ENCODE results near the gene CENPW.

CENPW gene

DNA sequence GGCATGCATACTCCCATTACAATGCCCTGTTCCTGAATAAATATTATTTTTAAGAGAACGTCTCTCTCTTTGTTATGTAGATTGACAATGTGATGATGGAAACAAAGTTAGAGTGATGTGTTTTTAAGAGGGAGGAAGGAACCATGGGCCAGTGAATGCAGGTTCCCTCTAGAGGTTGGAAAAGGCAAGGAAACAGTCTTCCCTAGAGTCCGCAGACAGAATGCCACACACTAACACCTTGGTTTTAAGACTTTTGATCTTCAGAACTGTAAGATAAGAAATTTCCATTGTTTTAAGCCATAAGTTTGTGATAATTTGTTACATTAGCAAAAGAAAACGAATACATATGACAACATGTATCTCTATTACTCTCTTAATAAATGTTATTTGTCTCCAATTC lies 4.7 kb upstream of the CENPW start:
- Mint-ChIP-seq H3K27ac (no peak overlapping the region), H3K27me3 (ENCODE audit: low read depth) (no peaks in the 10 kb centered on the region), H3K4me1 (no peaks in the 10 kb centered on the region), H3K36me3 (ENCODE audit: low read depth) (no peaks in the 10 kb centered on the region), H3K4me3 (no peak overlapping the region), H3K9me3 (no peaks in the 10 kb centered on the region)
- TF ChIP-seq, protein P1, sequence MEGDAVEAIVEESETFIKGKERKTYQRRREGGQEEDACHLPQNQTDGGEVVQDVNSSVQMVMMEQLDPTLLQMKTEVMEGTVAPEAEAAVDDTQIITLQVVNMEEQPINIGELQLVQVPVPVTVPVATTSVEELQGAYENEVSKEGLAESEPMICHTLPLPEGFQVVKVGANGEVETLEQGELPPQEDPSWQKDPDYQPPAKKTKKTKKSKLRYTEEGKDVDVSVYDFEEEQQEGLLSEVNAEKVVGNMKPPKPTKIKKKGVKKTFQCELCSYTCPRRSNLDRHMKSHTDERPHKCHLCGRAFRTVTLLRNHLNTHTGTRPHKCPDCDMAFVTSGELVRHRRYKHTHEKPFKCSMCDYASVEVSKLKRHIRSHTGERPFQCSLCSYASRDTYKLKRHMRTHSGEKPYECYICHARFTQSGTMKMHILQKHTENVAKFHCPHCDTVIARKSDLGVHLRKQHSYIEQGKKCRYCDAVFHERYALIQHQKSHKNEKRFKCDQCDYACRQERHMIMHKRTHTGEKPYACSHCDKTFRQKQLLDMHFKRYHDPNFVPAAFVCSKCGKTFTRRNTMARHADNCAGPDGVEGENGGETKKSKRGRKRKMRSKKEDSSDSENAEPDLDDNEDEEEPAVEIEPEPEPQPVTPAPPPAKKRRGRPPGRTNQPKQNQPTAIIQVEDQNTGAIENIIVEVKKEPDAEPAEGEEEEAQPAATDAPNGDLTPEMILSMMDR (IDR thresholded peaks at IDR 0.05; ENCODE audit: unreplicated experiment in 3 of 3) = no peak

DNA sequence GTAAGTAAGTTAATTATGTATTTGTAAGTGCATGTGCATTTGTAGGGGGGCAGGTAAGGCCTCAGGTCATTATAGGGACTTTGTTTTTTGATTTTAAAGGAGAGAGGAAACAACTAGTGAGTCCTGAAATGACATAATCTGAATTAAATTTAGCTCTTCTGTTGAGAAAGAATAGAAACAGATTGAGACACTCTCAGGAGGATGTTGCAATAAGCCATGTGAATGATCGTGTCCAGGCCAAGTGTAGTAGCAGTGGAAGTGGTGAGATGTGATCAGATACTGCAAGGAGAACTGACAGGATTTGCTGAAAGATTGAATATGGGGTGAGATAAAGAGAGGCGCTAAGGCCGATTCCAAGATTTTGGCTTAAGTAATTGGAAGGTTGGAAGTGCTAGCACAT lies 2.6 kb upstream of the CENPW start:
- H3K27ac Mint-ChIP-seq = no peak overlapping the region
- TF ChIP-seq, protein P1 (IDR thresholded peaks at IDR 0.05; ENCODE audit: unreplicated experiment in 3 of 3) = no peak
- no peaks in the 10 kb centered on the region for H3K9me3 Mint-ChIP-seq
- H3K36me3 Mint-ChIP-seq (ENCODE audit: low read depth) = no peaks in the 10 kb centered on the region
- peaks cover 16% of the 10 kb centered on the region for H3K4me1 Mint-ChIP-seq
- H3K27me3 Mint-ChIP-seq (ENCODE audit: low read depth) = no peaks in the 10 kb centered on the region
- no peak overlapping the region for H3K4me3 Mint-ChIP-seq

DNA sequence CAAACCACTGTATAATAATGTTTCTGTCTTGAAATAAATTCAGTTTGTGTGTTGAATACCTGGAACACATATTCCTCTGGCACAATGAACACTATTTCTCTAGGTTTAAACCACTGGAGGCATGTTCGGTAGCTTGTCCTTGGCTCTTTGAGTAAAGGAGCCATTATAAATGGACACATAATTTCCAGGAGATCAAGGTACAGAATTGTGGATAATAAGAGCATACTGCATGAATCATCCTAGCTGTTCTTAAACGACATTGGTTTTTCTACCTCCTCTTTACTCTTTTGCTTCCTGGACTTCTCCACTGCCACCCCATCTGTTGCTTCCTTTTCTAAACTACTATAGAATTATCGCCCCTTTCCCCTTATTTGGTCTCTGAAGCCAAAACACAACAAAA lies 1.2 kb downstream of the CENPW start:
- H3K4me1 Mint-ChIP-seq = peaks cover 27% of the 10 kb centered on the region
- no peaks in the 10 kb centered on the region for H3K9me3 Mint-ChIP-seq
- TF ChIP-seq, protein P1 (IDR thresholded peaks at IDR 0.05; ENCODE audit: unreplicated experiment in 3 of 3) = no peak
- H3K4me3 Mint-ChIP-seq = no peak overlapping the region
- H3K27ac Mint-ChIP-seq = peak overlapping the region in 1 of 3 experiments; percentile 46
- H3K27me3 Mint-ChIP-seq (ENCODE audit: low read depth) = no peaks in the 10 kb centered on the region
- H3K36me3 Mint-ChIP-seq (ENCODE audit: low read depth) = no peaks in the 10 kb centered on the region

DNA sequence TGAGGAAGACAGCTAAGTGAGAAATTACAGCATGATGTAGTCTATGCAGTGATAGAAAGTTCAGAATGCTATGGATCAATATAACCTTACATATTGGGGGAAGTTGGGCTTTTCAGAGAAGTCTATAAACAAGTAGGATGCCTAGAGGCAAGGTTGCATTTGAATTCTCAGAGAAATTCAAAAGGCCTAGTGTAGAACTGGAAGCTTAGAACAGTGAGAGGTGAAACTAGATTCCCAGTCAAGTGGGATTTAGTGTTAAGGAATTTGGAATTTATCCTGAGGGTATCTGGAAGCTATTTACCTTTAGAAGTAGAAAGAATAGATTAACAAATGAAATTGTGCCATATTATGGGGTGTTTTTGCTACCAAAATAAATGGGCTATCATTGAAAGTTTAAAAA lies 4.3 kb downstream of the CENPW start:
- no peaks in the 10 kb centered on the region for H3K27me3 Mint-ChIP-seq (ENCODE audit: low read depth)
- H3K36me3 Mint-ChIP-seq (ENCODE audit: low read depth) = no peaks in the 10 kb centered on the region
- no peak overlapping the region for H3K27ac Mint-ChIP-seq
- H3K4me3 Mint-ChIP-seq = peak overlapping the region in 1 of 3 experiments; percentile 53
- peaks cover 27% of the 10 kb centered on the region for H3K4me1 Mint-ChIP-seq
- H3K9me3 Mint-ChIP-seq = no peaks in the 10 kb centered on the region
- TF ChIP-seq, protein P1 (IDR thresholded peaks at IDR 0.05; ENCODE audit: unreplicated experiment in 3 of 3) = no peak

DNA sequence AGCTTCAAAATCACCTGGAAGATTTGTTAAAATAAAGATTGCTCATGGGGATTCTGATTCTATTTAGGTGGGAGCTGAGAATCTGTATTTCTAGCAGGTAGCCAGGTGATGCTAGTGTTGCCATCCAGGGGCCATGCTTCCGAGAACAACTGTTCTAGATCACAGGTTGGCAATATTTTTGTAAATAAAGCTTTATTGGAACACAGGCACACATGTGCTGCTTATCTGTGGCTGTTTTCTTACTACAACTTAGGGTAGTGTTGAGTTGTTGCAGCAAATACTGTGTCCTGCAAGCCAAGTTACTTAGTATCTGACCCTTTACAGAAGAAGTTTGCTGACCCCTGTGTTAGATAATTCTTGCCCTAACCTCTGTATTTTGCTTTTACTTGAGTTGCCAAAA lies 12.0 kb downstream of the CENPW start:
- peaks cover 36% of the 10 kb centered on the region for H3K36me3 Mint-ChIP-seq (ENCODE audit: low read depth)
- peaks cover 14% of the 10 kb centered on the region for H3K9me3 Mint-ChIP-seq
- TF ChIP-seq, protein P1 (IDR thresholded peaks at IDR 0.05; ENCODE audit: unreplicated experiment in 3 of 3) = no peak
- H3K4me1 Mint-ChIP-seq = no peaks in the 10 kb centered on the region
- no peak overlapping the region for H3K27ac Mint-ChIP-seq
- no peaks in the 10 kb centered on the region for H3K27me3 Mint-ChIP-seq (ENCODE audit: low read depth)
- H3K4me3 Mint-ChIP-seq = no peak overlapping the region

DNA sequence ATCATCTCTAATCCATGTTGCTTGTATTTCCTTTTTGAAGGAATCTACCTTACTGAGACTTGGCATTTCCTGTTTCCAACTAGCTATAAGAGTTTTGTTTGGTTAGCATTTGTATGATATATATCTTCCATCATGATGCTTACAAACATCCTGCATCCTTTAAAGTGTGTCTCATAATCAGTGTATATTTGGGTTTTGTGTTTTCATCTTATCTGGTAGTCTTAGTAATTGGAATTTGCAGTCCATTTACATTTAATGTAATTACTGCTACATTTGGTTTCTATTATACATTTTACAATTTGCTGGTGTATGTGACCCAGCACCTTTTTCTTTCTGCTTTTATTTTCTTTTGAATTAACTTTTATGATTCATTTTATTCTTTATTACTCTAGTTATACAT lies 12.6 kb downstream of the CENPW start:
- peaks cover 18% of the 10 kb centered on the region for H3K9me3 Mint-ChIP-seq
- H3K27me3 Mint-ChIP-seq (ENCODE audit: low read depth) = no peaks in the 10 kb centered on the region
- no peaks in the 10 kb centered on the region for H3K4me1 Mint-ChIP-seq
- H3K36me3 Mint-ChIP-seq (ENCODE audit: low read depth) = peaks cover 42% of the 10 kb centered on the region
- H3K27ac Mint-ChIP-seq = no peak overlapping the region
- H3K4me3 Mint-ChIP-seq = no peak overlapping the region
- TF ChIP-seq, protein P1 (IDR thresholded peaks at IDR 0.05; ENCODE audit: unreplicated experiment in 3 of 3) = no peak

Data from nephron (organoid).